Measurements from ENCODE around the gene FGR. TPM values are rescaled to one million over a fixed set of nuclear protein-coding genes. Genes with fewer than 3 reads are reported as not detected.

FGR gene
- total RNA-seq, 1 experiment from 2014 or later = not detected

DNA sequence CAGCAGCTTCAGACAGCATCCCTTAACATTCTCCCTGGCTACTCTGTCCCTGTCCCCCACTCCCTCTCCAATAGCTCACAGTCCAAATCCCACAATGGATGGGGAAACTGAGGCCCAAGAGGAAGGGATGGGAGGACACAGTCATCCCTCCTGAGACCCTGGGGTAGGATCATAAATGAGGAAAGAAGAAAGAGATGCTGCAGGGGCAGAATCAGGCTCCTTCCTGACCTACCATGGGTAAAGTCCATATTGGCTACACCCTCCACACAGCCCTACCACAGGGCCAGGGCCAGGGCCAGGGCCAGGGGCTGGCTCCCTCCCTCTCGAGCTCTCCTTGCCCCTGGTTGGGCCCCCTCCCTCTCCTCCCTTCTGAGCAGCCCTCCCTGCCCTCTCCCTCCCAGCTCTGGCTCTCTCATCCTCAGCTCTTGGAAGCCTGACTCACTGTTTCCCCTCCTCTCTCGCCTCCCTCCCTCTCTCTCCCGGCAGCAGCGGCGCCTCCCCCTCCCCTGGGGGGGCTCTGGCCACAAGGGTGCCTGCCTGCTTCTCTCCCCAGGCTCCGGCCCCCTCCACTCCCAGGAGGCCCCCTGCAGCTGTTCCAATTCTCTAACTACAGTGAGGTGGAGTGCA lies 36.0 kb downstream of the FGR start:
- Histone ChIP-seq H3F3A (ENCODE audit: insufficient read depth, low read depth) (peaks cover 3% of the 10 kb centered on the region; the same call in 1 of the 2 replicates), H3K9me3 (ENCODE audit: insufficient read depth, low read depth) (no peaks in the 10 kb centered on the region), H3K4me2 (no peak overlapping the region), H3K36me3 (ENCODE audit: low read depth) (no peaks in the 10 kb centered on the region), H3K4me1 (replicated peaks; ENCODE audit: insufficient read depth) (peaks cover 13% of the 10 kb centered on the region), H3K27me3 (ENCODE audit: insufficient read depth, low read depth) (no peaks in the 10 kb centered on the region), H3K79me2 (ENCODE audit: low read depth) (peaks cover 40% of the 10 kb centered on the region), H4K20me1 (ENCODE audit: insufficient read depth) (peaks cover 12% of the 10 kb centered on the region), H3K9me2 (ENCODE audit: insufficient read depth) (no peaks in the 10 kb centered on the region), H3K4me3 (no peak overlapping the region), H2AFZ (no peak overlapping the region), H3K27ac (no peak overlapping the region)
- no TSS peak for BruUV-seq (replicated peaks)
- intact Hi-C loops (cut with micrococcal nuclease; ENCODE audit: unreplicated experiment) = no loop called here
- peak in 1 of 2 experiments; percentile 33 for DNase-seq
- CTCF ChIA-PET = interaction anchor here (1.1 kb wide), 1 partner anchor 42 kb away, joined by 3 read pairs; no protein-coding TSS in a partner anchor
- no peak for TF ChIP-seq EZH2 (IDR thresholded peaks at IDR 0.05; ENCODE audit: low read depth)
- TF ChIP-seq, protein P1, sequence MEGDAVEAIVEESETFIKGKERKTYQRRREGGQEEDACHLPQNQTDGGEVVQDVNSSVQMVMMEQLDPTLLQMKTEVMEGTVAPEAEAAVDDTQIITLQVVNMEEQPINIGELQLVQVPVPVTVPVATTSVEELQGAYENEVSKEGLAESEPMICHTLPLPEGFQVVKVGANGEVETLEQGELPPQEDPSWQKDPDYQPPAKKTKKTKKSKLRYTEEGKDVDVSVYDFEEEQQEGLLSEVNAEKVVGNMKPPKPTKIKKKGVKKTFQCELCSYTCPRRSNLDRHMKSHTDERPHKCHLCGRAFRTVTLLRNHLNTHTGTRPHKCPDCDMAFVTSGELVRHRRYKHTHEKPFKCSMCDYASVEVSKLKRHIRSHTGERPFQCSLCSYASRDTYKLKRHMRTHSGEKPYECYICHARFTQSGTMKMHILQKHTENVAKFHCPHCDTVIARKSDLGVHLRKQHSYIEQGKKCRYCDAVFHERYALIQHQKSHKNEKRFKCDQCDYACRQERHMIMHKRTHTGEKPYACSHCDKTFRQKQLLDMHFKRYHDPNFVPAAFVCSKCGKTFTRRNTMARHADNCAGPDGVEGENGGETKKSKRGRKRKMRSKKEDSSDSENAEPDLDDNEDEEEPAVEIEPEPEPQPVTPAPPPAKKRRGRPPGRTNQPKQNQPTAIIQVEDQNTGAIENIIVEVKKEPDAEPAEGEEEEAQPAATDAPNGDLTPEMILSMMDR (conservative IDR thresholded peaks at IDR 0.05) = no peak
- POLR2A ChIA-PET (ENCODE audit: unreplicated experiment) = interaction anchor here (0.7 kb wide), 1 partner anchor 233 kb away, joined by 5 read pairs; no protein-coding TSS in a partner anchor

DNA sequence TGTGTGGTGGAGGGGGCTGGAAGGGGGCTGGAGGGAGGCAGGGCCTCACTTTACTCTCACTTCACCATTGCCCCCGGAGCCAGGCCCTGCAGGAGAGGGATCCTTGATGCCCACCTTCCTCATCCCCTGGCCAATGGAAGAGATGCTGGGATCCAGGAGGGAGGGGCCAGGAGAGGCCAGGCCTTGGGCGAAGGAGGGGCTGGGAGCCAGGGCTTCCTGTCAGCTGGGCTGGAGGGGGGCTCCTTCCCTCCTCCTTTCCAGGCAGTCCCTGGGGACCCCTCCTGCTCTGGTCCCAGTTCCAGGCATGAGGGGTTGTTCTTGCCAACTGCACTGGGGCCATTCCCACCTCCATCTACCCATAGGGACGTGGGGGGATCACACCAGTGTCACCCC lies 36.7 kb downstream of the FGR start:
- no peak overlapping the region for H2AFZ ChIP-seq
- intact Hi-C loops (cut with micrococcal nuclease; ENCODE audit: unreplicated experiment) = no loop called here
- peaks cover 12% of the 10 kb centered on the region for H4K20me1 ChIP-seq (ENCODE audit: insufficient read depth)
- BruUV-seq (replicated peaks) = no TSS peak
- H3K36me3 ChIP-seq (ENCODE audit: low read depth) = no peaks in the 10 kb centered on the region
- H3F3A ChIP-seq (ENCODE audit: insufficient read depth, low read depth) = peaks cover 3% of the 10 kb centered on the region; the same call in 1 of the 2 replicates
- no peaks in the 10 kb centered on the region for H3K9me3 ChIP-seq (ENCODE audit: insufficient read depth, low read depth)
- no peaks in the 10 kb centered on the region for H3K9me2 ChIP-seq (ENCODE audit: insufficient read depth)
- DNase-seq = no peak
- ChIA-PET POLR2A (ENCODE audit: unreplicated experiment) (no interaction called here), CTCF (no interaction called here)
- H3K27ac ChIP-seq = no peak overlapping the region
- no peak for TF ChIP-seq EZH2 (IDR thresholded peaks at IDR 0.05; ENCODE audit: low read depth)
- TF ChIP-seq, protein P1 (conservative IDR thresholded peaks at IDR 0.05) = no peak
- H3K4me2 ChIP-seq = no peak overlapping the region
- no peak overlapping the region for H3K4me3 ChIP-seq
- peaks cover 38% of the 10 kb centered on the region for H3K79me2 ChIP-seq (ENCODE audit: low read depth)
- no peaks in the 10 kb centered on the region for H3K27me3 ChIP-seq (ENCODE audit: insufficient read depth, low read depth)
- H3K4me1 ChIP-seq (replicated peaks; ENCODE audit: insufficient read depth) = peaks cover 13% of the 10 kb centered on the region

DNA sequence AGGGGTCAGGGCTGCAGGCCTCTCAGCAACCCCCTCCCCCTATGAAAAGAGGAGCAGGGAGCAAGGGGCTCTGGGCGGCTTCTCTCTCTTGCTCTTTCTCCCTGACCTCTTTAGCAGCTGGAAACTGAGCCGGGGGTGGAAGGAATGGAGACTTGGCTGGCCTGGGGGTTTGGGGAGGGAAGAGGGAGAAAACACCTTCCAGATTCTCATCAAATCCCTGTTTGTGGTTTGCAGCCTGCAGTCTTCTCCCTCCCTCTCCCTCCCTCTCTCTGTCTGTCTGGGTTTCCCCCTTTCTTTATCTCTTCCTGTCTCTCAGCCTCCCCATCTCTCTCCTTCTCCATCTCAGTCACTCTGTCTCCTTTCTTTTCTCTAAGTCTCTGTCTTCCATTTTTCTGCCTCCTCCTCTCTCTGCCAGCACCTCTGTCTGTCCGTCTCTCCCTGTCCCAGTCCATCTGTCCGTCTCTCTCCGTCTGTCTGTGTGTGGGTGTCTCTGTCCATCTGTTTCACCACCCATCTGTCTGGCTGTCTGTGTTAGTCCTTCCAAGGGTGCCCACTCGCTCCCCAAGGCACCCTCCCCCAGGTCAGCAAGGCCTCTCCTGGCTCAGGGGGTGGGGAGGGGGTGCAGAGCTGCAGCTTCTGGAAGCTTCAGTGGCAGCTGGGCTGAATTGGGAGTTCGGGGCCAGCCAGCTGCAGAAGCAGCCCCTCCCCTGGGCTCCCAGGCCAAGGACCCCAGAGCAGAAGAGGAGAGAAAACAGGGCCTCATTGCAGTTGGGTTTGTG lies 37.3 kb downstream of the FGR start:
- TF ChIP-seq, protein P1 (conservative IDR thresholded peaks at IDR 0.05) = no peak
- no peak for TF ChIP-seq EZH2 (IDR thresholded peaks at IDR 0.05; ENCODE audit: low read depth)
- Histone ChIP-seq H3K9me2 (ENCODE audit: insufficient read depth) (no peaks in the 10 kb centered on the region), H4K20me1 (ENCODE audit: insufficient read depth) (peaks cover 12% of the 10 kb centered on the region), H3K4me3 (no peak overlapping the region), H3K4me2 (no peak overlapping the region), H3F3A (ENCODE audit: insufficient read depth, low read depth) (peaks cover 3% of the 10 kb centered on the region; the same call in 1 of the 2 replicates), H3K9me3 (ENCODE audit: insufficient read depth, low read depth) (no peaks in the 10 kb centered on the region), H2AFZ (no peak overlapping the region), H3K4me1 (replicated peaks; ENCODE audit: insufficient read depth) (peaks cover 13% of the 10 kb centered on the region), H3K27ac (no peak overlapping the region), H3K36me3 (ENCODE audit: low read depth) (no peaks in the 10 kb centered on the region), H3K27me3 (ENCODE audit: insufficient read depth, low read depth) (no peaks in the 10 kb centered on the region), H3K79me2 (ENCODE audit: low read depth) (peaks cover 35% of the 10 kb centered on the region)
- ChIA-PET CTCF (no interaction called here), POLR2A (ENCODE audit: unreplicated experiment) (no interaction called here)
- BruUV-seq (replicated peaks) = no TSS peak
- intact Hi-C loops (cut with micrococcal nuclease; ENCODE audit: unreplicated experiment) = no loop called here
- DNase-seq = no peak

Data from PC-9 (cell line).